Ovary (tissue), 3 donors: ENCODE data around the gene ATP6V1C2.

Experiments
- CTCF ChIP-seq, 3 donors: fragments of 450-650 bp in 2 of 3; fragments of 200-600 bp in 1 of 3; IDR thresholded peaks; one replicate each; pipeline versions ENCODE4 v1.5.1 to v1.8.0; 2016 to 2022; ENCODE audit warnings: antibody characterized with exemption in 3 of 3, mild to moderate bottlenecking in 1 of 3
- EP300 ChIP-seq: sonication (generic); formaldehyde crosslinking; IDR thresholded peaks from one replicate; pipeline ENCODE4 v1.6.1; 2017; ENCODE audit warnings: antibody characterized with exemption
- donor health status: DM: no; HTN: no; CAD: no.

GRCh38 chr2:10777842-10778723 lies 56.7 kb downstream of the ATP6V1C2 start:
- no peak for TF ChIP-seq EP300
- TF ChIP-seq CTCF (IDR thresholded peaks at IDR 0.05): no peak
